Prostate gland (tissue), 2 donors: ENCODE results near the gene MXI1.

ENCODE experiments used
- POLR2A ChIP-seq: fragments of 450-650 bp; IDR thresholded peaks from one replicate; pipeline ENCODE4 v1.6.1; 2016; ENCODE audit warnings: antibody characterized with exemption, mild to moderate bottlenecking
- POLR2AphosphoS5 ChIP-seq: sonication (generic); formaldehyde crosslinking; IDR thresholded peaks from one replicate; pipeline ENCODE4 v1.6.1; 2017; ENCODE audit warnings: antibody characterized with exemption
- TF ChIP-seq, protein P1 (sequence below), 4 experiments: fragments of 200-600 bp in 2 of 4; fragments of 450-650 bp in 2 of 4; sonication (generic) in 2 of 4; IDR thresholded peaks; 1 replicate in 3 of 4; 2 replicates in 1 of 4; pipeline ENCODE4 v1.5.1; 2016 to 2019; ENCODE audit warnings: antibody characterized with exemption in 4 of 4, mild to moderate bottlenecking in 2 of 4, moderate library complexity in 2 of 4

DNA sequence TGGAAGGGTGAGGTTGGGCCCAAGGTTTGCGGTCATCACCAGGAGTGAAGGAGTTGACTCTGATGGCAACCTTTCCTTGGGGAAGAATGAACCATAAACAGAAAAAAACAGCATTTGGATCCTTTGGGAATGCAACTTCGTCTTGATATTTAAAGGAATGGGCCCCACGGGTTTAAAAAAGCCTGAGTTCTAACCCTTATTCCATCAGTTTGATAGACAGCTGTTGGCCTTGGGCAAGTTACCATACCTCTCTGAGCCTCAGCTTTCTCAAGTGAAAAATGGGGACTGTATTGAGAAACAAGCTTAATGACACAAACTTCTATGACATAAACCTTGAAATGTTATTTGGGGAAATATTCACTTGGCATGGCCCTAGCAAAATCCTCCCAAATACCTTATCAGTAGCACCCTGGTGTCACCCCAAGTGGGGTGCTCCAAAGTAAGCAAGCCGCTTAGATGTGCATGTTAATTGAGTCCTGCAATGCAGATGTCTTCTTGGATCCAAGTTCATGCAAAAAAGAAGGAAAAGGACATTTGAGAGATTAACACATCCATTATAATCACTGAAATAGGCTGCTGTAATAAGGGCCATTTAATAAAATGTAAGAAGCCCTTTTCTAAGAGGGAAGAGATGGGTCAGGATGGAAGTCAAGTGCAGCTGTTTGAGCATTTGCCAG, 13.8 kb downstream of the MXI1 start:
- TF ChIP-seq, protein P1, sequence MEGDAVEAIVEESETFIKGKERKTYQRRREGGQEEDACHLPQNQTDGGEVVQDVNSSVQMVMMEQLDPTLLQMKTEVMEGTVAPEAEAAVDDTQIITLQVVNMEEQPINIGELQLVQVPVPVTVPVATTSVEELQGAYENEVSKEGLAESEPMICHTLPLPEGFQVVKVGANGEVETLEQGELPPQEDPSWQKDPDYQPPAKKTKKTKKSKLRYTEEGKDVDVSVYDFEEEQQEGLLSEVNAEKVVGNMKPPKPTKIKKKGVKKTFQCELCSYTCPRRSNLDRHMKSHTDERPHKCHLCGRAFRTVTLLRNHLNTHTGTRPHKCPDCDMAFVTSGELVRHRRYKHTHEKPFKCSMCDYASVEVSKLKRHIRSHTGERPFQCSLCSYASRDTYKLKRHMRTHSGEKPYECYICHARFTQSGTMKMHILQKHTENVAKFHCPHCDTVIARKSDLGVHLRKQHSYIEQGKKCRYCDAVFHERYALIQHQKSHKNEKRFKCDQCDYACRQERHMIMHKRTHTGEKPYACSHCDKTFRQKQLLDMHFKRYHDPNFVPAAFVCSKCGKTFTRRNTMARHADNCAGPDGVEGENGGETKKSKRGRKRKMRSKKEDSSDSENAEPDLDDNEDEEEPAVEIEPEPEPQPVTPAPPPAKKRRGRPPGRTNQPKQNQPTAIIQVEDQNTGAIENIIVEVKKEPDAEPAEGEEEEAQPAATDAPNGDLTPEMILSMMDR (IDR thresholded peaks at IDR 0.05) = no peak
- no peak for TF ChIP-seq POLR2AphosphoS5
- no peak for TF ChIP-seq POLR2A
